Thymus (tissue), 11 donors: ENCODE results near the gene GTF2IRD1. TPM values are rescaled to one million over a fixed set of nuclear protein-coding genes. Genes with fewer than 3 reads are reported as not detected.

Source experiments
- DNase-seq, 9 donors: peaks; one replicate each; pipeline ENCODE4 v3.0.0-alpha.2; 2013; ENCODE audit warnings: low spot score in 9 of 9, low read depth in 6 of 9, missing footprints in 1 of 9
- H3K27ac ChIP-seq, 2 donors: one replicate each; pipeline ENCODE4 v1.5.1; 2013; ENCODE audit warnings: control low read depth in 1 of 2, low read depth in 1 of 2, low read length in 1 of 2, mild to moderate bottlenecking in 1 of 2, moderate library complexity in 1 of 2
- H3K27me3 ChIP-seq, 2 donors: one replicate each; pipeline ENCODE4 v1.5.1; 2013; ENCODE audit warnings: low read length in 1 of 2; ENCODE audit not compliant: control insufficient read depth in 2 of 2, insufficient read depth in 1 of 2
- H3K36me3 ChIP-seq, 2 donors: one replicate each; pipeline ENCODE4 v1.5.1; 2013; ENCODE audit warnings: low read length in 1 of 2, mild to moderate bottlenecking in 1 of 2, moderate library complexity in 1 of 2; ENCODE audit not compliant: control insufficient read depth in 2 of 2, insufficient read depth in 2 of 2
- H3K4me1 ChIP-seq, 2 donors: one replicate each; pipeline ENCODE4 v1.5.1; 2013; ENCODE audit warnings: low read length in 2 of 2; ENCODE audit not compliant: control insufficient read depth in 2 of 2, insufficient read depth in 2 of 2
- H3K4me3 ChIP-seq, 2 donors: one replicate each; pipeline ENCODE4 v1.5.1; 2013; ENCODE audit warnings: low read length in 2 of 2, control low read depth in 1 of 2, mild to moderate bottlenecking in 1 of 2
- H3K9me3 ChIP-seq, 2 donors: one replicate each; pipeline ENCODE4 v1.5.1; 2013; ENCODE audit warnings: low read length in 1 of 2, mild to moderate bottlenecking in 1 of 2; ENCODE audit not compliant: control insufficient read depth in 2 of 2, insufficient read depth in 1 of 2
- WGBS: extraction: QIAGEN DNeasy Blood & Tissue Kit; methylation state at CpG from one replicate; pipeline ENCODE4 v1.1.7; 2013; 5-methylcytosine and 5-hydroxymethylcytosine counted together
- polyA plus RNA-seq: library from polyadenylated mRNA; stranded (reverse); fragments of 200-250 nt; gene quantifications from one replicate; pipeline ENCODE4 v1.2.3, GENCODE V29; 2013
- total RNA-seq: library from RNA; stranded (reverse); fragments of 120-200 nt; gene quantifications from one replicate; pipeline ENCODE4 v1.2.4, GENCODE V29; 2013
- donor health status: healthy.

The GTF2IRD1 gene
- total and polyA plus RNA-seq, 2 donors: 4.7 to 14.6 TPM

GRCh38 chr7:74582447-74583039 lies 128.8 kb downstream of the GTF2IRD1 start:
- Histone ChIP-seq H3K9me3 (peaks cover 0 to 3% of the 10 kb centered on the region in 2 donors), H3K4me1 (peaks cover 0 to under 1% of the 10 kb centered on the region in 2 donors), H3K27me3 (no peaks in the 10 kb centered on the region), H3K4me3 (no peak overlapping the region), H3K27ac (no peak overlapping the region), H3K36me3 (no peaks in the 10 kb centered on the region)
- 90% methylated on average over 2 of the region's 2 CpGs for WGBS
- DNase-seq: no peak

- WGBS: 92% methylated on average over 8 of the region's 8 CpGs
- Histone ChIP-seq H3K4me3 (no peak overlapping the region), H3K27me3 (no peaks in the 10 kb centered on the region), H3K36me3 (no peaks in the 10 kb centered on the region), H3K4me1 (peaks cover 0 to 5% of the 10 kb centered on the region in 2 donors), H3K9me3 (peaks cover 0 to 3% of the 10 kb centered on the region in 2 donors), H3K27ac (no peak overlapping the region)
- no peak for DNase-seq
These were observed 129.9 kb downstream of the GTF2IRD1 start for GRCh38 chr7:74583630-74584029.

GRCh38 chr7:74584160-74584954 lies 130.7 kb downstream of the GTF2IRD1 start:
- Histone ChIP-seq H3K4me3 (no peak overlapping the region), H3K9me3 (peaks cover 0 to 3% of the 10 kb centered on the region in 2 donors), H3K4me1 (peaks cover 0 to 5% of the 10 kb centered on the region in 2 donors), H3K36me3 (no peaks in the 10 kb centered on the region), H3K27me3 (no peaks in the 10 kb centered on the region), H3K27ac (no peak overlapping the region)
- WGBS: 97% methylated on average over 17 of the region's 17 CpGs
- no peak for DNase-seq

GRCh38 chr7:74585844-74586243 lies 132.1 kb downstream of the GTF2IRD1 start:
- H3K4me3 ChIP-seq: no peak overlapping the region
- no peaks in the 10 kb centered on the region for H3K36me3 ChIP-seq
- H3K27me3 ChIP-seq: no peaks in the 10 kb centered on the region
- no peaks in the 10 kb centered on the region for H3K9me3 ChIP-seq
- DNase-seq: no peak
- no peak overlapping the region for H3K27ac ChIP-seq
- H3K4me1 ChIP-seq: peaks cover 0 to 5% of the 10 kb centered on the region in 2 donors

GRCh38 chr7:74586258-74587175 lies 132.8 kb downstream of the GTF2IRD1 start:
- no peaks in the 10 kb centered on the region for H3K36me3 ChIP-seq
- 96% methylated on average over 18 of the region's 18 CpGs for WGBS
- H3K27ac ChIP-seq: no peak overlapping the region
- no peak for DNase-seq
- no peak overlapping the region for H3K4me3 ChIP-seq
- peaks cover 0 to 5% of the 10 kb centered on the region in 2 donors for H3K4me1 ChIP-seq
- no peaks in the 10 kb centered on the region for H3K9me3 ChIP-seq
- H3K27me3 ChIP-seq: no peaks in the 10 kb centered on the region

- 83% methylated on average over 13 of the region's 13 CpGs for WGBS
- Histone ChIP-seq H3K36me3 (no peaks in the 10 kb centered on the region), H3K27ac (peak overlapping the region in 1 of 2 donors; percentile 66), H3K4me1 (peaks cover 0 to 5% of the 10 kb centered on the region in 2 donors), H3K27me3 (no peaks in the 10 kb centered on the region), H3K9me3 (no peaks in the 10 kb centered on the region), H3K4me3 (no peak overlapping the region)
- DNase-seq: no peak
These were observed 133.9 kb downstream of the GTF2IRD1 start for GRCh38 chr7:74587435-74588126.

- H3K9me3 ChIP-seq: no peaks in the 10 kb centered on the region
- H3K4me1 ChIP-seq: peaks cover 0 to 5% of the 10 kb centered on the region in 2 donors
- H3K4me3 ChIP-seq: no peak overlapping the region
- 98% methylated on average over 16 of the region's 16 CpGs for WGBS
- H3K27ac ChIP-seq: no peak overlapping the region
- DNase-seq: no peak
- no peaks in the 10 kb centered on the region for H3K36me3 ChIP-seq
- H3K27me3 ChIP-seq: no peaks in the 10 kb centered on the region
These were observed 137.1 kb downstream of the GTF2IRD1 start for GRCh38 chr7:74590813-74591212.

GRCh38 chr7:74598558-74598957 lies 144.9 kb downstream of the GTF2IRD1 start:
- Histone ChIP-seq H3K4me1 (peaks cover 4 to 10% of the 10 kb centered on the region in 2 donors), H3K36me3 (no peaks in the 10 kb centered on the region), H3K9me3 (no peaks in the 10 kb centered on the region), H3K27me3 (no peaks in the 10 kb centered on the region), H3K4me3 (no peak overlapping the region), H3K27ac (no peak overlapping the region)
- DNase-seq: no peak
- WGBS: 97% methylated on average over 1 of the region's 1 CpG
